OCI-M2 (cell line): ENCODE measurements around the gene PHACTR3.
"Not testable (repeated sequence)": the region's sequence is repeated elsewhere in the genome, so short reads cannot be mapped to it uniquely, and the experiment has no call there.

Experiments
- DNase-seq: peaks from one replicate; lab custom pipeline; 2025; ENCODE audit not compliant: unreplicated experiment; lab: John Stamatoyannopoulos, UW

PHACTR3 gene

DNA sequence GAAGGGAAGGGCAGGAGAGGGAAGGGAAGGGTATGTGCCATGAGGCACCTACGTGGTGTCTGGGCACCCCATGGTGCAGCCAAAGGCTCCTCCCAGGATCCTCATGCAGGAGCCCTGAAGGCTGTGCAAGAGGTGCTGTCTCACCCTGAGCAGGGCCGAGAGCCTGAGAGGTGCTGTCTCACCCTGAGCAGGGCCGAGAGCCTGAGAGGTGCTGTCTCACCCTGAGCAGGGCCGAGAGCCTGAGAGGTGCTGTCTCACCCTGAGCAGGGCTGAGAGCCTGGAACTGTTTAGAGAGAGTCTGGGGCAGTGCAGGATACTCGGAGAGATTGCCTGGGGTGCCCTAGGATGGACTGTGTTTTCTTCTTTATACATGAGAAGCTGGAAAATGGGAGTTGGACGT, 14.2 kb downstream of the PHACTR3 start:
- not testable (repeated sequence) for DNase-seq

DNA sequence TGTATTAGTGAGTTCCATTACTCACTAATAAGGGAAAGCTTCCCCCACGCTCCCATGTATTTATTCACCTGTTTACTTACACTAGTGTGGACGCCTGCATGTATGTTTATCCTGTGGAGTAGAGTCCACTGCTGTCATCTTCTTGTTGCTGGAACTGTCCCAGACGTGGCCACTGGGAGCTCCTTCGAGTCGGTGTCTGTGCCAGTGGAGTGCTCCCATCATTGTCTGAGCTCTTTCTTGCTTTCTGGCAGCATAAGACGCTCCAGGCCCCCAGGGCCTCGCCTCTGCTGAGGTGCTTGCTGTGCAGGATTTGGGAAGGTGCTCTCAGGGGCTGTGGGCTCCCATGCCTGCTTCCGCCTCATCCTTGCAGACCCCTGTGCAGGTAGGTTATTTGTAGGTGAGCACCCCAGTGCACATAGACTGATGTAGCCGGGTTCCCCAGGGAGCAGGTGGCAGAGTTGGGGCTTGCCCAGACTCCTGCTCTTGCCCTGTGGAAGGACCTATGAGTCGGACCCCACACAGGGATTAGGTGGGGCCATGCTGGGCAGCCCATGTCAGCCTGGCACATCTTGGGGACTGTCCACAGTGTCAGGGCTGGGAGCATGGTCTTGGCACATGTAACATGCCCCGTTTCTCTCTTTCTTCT, 16.6 kb downstream of the PHACTR3 start:
- no peak for DNase-seq

DNA sequence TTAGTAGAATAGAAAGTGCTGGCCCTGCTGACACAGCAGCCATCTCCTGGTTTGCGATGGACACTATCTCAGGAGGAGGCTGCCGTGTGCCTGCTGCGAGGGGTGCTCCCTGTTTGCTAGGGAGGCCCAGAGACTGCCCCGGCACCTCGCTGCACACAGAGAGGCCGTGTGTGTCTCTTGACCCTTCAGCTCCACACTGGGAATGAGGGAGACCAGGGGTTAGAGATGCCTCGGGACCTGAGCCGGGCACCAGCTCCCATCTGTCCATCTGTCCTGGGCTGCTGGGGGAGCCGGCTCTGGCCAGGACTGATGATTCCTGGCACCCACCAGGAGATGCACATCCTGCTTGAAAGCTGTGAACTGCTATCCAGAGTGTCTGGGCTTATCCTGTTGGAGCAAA, 18.2 kb downstream of the PHACTR3 start:
- DNase-seq = no peak

DNA sequence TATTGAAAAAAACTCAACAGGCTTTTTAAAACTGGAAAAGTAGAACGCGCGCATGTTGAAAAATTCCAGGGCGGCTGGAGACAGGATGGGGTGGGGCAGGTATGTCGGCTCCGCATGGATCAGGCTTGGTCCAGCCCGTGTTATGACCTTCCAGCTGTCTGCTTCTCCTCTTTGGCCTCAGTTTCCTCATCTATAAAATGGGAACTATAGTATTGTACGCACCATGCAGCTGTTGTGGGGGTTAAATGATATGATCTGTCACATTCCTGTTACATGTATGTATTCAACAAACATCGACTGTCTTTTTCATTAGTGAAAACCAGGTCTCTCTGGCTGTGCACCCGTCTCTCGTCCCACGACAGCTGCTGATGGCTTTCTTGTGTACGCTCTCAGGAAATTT, 18.8 kb downstream of the PHACTR3 start:
- no peak for DNase-seq

DNA sequence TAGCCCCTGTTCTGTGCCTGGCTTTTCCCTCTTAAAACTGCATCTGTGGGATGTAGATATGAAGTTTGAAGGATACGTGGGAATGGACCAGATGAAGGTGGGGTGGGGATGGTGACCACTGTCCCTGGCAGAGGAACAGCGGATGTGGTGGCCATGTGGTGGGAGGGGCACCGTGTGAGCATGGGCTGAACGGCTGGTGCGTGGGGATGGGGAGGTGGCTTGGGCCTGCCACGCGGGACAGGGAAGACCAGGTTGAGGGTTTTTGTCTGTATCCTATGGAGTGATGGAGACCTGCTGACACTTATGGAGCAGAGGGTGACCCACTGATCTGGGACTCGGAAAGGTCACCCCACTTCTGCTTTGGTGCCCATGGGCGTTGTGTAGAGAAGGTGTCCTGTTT, 19.2 kb downstream of the PHACTR3 start:
- no peak for DNase-seq

DNA sequence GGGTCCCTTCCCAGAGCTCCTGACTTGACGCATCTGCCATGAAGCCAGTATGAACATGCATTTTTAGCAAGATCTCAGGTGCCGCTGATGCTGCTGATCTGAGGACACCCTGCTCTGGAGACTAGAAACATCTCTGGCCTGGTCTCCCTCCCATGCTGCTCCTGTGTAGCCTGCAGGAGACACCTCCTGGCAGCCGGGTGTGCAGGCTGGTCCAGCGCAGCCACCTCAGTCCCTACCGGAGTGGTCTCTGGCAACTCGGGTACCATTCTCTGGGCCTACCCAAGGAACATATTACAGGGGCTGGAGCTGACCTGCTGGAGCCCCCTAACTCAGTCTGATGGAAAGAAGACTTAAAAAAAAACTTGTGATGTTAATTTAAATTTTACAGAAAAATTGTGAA, 20.1 kb downstream of the PHACTR3 start:
- no peak for DNase-seq

DNA sequence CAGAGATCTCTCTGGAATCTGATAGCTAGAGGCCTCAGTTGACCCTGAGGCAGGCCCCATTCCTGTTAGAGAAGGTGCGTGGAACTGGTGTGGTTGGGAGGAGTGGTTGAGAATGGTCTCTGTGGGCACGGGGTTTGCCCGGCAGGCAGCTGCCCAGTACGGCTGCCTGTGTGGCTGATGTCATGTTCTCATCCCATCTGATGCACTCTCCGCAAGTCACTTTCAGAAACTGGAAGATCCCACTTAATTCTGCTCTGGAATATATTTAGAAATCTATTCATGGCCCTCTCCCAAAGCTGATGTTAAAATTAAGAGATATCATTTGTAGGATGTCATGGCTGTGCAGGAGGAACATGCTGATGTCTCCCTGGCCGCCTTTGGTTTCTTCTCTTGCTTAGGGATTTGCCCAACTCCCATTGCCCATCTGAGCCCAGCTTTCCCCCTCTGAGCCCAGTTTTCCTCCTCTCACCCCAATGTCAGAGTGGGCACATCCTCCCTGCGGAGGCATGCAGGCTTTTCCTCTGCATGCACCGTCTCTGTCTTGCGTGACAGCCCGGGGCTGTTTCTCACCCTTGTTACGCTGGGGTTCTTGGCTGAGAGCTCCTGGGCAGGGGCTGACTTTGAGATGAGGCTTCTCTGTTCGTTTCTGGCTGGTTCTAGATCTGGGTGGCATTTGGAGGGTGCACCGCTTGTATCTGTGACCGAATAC, 21.0 kb downstream of the PHACTR3 start:
- DNase-seq = no peak

DNA sequence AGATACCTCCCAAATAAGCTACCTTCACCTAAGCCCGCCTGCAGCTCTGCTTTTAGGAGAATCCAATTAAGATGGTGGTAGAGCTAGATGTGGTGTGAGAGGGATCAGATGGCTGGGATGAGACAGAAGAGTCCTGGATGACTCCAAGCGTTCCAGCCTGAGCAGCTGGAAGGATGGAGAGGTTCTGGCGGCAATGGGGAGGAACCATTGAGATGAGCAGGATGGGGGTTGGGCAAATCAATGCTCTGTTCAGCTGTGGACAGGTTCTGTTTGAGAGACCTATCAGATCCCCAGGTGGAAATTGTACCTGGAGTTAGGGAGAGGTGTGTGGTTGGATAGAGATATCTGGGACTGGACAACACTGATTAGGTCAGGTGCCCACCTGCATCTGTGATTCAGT, 23.0 kb downstream of the PHACTR3 start:
- no peak for DNase-seq

DNA sequence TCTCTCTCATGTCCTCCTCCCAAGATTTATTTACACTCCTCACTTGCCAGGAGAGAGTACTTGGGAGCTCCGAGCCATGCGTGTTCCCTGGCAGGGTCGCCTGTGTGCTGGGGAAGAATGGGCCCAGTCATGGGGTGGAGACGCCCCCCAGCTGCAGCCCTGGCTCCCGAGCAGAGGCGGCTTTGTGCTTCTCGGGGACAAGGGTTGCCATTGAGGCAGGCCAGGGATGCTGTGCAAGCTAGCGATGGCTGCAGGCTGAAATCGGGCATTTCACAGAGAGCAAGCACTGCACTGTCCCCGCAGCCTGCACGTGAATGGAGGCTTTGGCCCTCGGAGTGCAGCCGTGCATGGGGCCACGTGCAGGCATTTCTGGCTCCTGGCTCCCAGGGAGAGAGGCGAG, 23.8 kb downstream of the PHACTR3 start:
- no peak for DNase-seq

DNA sequence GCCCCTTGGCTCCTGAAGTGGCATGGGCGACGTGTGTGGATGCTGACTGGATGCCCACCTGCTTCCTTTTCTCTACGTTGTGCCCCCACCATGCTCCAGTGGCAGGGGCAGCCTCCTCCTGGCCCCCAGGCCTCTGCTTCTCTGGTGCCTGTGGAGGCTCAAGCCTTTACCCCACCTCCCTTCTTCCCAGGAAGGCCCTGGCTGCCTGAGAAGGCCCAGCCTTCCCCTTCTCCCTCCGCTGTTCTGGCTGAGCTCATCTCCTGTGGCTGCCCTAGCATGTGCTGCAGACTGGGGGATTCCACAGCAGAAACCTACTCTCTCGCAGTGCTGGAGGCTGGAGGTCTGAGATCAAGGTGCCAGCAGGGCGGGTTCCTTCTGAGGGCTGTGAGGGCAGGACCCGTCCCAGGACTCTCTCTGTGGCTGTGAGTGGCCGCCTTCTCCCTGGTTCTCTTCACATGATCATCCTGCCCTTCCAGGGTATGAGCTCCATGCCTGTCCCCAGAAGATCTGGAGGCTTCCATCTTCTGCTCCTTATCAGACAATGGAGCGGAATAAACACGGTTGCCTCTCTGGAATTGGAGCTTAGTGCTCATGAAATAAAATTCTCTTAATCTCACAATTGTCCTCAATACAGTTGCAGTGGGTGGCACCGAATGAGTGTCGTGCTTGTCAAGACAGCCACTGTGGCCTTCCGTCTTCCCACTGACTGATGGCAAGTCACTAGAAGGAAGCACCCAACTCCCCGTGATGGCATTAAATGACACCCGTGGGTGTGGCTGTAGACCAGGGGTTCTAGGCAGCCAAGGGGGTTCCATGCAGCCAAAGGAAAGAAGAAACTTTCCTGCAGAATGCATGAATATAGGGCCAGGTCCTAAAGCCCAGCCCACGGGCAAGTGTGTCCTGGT, 25.1 kb downstream of the PHACTR3 start:
- no peak for DNase-seq

DNA sequence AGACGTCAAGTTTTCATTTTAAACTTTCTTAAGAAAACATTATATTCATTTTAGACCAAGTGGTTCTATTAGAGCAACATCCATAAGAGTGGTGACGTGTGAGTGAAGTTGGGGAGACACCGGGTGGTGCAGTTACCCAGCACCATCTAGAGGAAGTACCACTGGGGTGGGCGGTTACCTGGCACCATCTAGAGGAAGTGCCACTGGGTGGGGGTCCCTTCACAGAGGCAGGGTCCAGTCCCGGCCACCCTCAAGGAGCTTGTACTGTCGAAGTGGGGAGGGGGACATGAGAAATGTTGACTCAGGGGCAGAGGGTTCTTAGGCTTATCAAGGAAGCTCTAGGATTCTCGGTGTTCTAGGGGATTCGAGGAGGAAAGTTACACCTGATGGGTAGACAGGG, 26.2 kb downstream of the PHACTR3 start:
- DNase-seq = no peak

DNA sequence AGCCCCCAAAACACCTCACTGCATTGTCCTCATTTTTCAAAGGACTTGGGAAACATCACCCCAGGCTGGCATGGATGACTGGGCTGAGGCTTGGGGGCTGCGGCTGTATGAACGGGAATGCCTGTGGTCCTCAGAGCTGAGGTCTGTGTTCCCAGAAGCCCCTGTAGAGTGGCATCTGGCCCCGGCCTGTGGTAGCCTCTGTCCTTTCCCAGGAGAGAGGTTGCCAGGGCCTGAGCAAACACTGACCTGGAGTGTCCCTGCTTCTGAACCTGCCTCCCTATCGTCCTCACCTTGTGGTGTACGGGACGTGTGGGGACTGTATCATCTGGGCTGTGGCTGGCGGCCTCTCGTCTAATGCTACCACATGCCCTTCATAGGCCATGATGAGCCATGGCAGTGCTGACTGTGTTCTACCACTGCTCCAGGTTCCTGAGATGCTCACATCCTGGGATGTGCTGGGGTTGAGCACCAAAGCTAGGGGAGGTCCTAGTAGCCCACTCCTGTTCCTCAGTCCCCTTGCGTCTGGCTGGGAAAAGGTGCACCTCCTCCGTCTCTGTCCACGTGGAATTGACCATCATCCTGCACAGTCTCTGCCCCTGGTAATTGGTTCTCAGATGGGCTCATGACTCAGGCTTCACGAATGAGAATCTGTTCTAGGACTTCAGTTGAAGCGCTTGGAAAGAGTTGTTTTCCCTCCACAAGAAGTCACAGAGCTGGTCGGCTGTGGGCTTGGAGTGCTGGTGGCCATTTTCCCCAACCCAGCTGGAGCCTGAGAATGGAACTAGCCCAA, 27.6 kb downstream of the PHACTR3 start:
- DNase-seq = no peak

DNA sequence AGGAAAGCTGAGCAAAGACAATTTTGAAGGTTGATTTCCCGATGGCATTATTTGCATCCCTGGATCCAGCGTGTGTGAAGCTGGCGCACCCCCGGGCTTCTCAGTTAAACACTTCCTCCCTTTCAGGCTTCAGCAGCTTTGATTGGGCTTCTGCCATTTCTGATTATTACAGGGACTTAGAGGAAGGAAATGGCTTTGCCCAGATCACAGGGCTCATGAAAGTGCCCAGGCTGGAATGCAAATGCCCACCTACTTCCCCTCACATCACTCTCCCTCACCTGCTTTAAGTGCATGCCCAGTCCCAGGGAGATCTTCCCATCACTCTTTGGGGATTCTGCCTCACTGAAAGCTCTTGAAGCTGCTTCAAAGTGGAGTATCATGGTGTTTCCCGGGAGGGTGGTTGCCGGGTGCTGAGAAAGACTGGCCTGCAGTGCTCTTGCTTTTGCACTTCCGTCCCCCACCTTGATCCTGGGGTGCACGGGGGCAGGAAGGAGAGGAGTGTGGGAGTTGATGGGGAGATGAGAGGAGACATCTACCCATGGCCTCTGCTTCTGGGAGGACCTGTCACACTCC, 28.3 kb downstream of the PHACTR3 start:
- no peak for DNase-seq

DNA sequence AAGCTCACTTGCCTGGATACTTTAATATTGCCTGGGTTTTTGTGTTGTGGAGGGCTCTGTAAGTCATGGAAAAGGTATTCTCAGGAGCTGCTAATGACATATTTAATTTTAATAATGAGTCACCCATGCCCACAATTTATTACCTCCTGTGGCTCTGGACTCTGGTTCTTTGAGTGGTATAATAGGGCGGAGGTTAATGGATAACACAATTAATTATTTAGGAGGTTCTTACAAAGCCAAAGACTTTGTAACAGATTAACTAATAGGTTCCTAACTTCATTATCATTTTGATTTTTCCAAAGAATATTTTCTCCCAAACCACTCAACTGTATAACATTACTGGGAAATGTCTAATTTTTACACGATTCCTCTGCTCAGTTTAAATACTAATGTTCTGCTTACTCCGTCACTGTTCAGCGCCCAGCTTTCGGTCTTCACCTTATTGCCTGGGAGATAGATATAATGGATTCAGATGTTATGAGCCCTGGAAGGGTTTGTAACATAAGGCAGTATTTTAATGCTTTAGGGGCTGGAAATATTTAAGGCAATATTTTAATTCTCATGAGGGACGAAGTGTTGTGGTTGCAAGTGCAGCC, 29.4 kb downstream of the PHACTR3 start:
- no peak for DNase-seq

DNA sequence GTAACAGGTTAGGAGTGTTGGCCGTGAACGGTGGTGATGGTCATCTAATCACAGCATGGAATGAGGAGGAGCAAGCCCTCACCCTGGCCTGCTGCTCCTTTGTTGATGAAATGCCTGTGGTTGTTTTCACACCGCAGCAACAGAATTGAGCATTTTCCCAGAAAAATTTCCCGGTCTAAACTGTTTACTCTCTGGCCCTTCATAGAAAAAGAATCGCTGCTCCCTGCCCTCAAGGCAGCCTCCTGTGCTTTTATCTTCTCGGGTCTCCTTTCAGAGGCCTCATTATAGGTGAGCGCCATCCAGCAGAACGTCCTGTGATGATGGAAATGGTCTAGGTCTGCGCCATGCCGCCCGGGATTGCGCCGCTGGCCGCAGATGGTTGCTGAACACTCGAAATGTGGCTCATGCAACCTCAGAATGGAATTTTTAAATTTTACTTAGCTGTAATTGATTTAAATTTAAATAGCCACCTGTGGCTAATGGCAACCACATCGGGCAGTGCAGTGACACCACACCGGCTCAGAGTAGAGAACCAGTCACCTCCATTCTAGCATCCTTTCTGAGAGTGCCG, 30.2 kb downstream of the PHACTR3 start:
- DNase-seq = no peak

DNA sequence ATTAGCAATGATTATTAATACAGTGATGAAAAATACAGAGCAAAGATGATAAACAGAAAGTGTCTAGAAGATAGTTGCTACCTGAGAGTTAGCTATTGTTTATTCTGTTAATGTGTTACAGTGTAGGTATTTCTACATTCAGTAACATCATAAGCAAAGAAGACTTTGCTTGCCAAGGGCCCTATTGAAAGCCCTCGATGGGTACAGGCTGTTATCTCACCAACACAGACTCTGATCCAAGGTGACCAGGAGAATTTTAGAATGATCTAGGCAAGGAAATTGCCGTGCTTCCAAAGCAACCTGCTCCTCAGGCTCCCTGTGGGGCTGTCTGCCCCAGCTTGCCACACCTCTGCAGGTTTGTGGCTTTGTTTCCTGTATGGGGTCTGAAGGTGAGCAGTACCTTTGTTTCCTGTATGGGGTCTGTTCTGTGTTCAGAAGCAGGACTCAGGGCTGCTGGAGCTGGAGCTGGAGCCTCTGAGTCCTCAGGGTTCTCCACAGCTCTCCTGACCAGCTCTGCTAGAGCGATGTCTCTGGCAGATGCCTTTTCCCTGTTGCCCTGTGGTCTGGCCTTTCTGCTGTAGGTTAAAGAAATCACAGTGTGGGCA, 32.5 kb downstream of the PHACTR3 start:
- DNase-seq = no peak

DNA sequence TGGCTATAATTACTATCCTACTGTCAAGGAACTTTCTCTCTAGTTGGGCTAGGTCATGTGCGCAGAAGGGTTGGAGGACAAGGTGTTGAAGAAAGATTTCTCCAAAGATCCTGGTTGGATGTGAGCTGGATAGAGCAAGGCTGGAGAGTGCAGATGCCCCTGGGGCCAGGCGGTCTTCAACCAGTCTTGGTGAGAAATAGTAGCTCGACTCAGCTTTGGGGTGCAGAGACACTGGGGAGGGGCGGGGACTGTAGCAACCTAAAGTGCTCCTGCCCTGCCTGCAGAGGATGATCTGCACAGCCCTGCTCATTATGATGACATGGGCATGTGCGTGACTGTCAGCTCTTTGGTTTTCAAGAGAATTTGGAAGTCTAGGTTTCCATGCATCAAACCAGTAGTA, 35.9 kb downstream of the PHACTR3 start:
- no peak for DNase-seq

DNA sequence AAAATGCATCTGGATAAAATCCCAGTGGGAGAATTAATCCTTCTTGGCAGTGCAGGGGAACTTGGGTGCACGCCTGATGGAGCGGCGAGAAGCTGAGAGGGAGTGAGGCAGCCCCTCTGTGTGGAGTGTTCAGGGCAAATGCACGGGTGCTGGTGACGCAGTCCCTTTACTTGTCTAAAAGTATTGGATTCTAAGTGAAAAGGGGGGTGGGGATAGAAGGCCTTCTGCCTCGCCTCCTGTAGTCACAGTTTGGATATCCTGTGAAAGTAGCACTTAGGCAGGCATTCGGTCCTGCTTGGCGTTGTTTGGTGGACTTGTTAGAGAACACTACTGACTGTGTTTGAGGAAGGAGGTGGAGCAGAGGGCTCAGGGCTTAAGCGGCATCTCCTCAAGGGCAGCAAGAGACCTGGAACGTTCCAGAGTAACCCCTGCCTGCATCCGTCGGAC, 39.3 kb downstream of the PHACTR3 start:
- no peak for DNase-seq

DNA sequence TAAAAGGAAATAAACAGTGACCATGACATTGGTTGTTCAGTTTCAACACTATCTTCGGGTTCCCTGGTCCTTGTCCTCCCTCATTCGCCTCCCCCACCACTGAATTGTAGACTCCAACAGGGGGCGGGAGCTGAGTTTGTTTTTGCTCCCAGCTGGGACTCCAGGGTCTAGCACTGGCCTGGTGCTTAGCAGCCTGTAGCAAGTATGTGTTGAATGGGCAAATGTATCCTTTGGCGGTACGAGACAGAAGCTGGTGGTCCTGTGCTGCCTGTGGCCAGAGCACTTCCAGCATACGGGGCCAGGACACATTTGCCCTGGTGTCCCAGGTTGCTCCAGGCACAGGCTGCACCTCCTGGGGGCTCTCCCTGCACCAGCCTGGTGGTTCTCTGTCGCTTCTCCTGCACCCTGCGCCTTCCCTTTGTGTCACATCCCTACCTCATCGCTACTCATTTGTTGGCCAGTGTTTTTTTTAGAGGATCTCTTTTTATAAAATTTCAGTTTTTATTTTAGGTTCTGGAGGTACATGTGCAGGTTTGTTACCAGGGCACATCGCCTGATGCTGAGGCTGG, 40.1 kb downstream of the PHACTR3 start:
- no peak for DNase-seq
